HepG2 (cell line): ENCODE data around the gene DGUOK.

Source experiments
- CCAR2 ChIP-seq: fragments of 200-400 bp; formaldehyde crosslinking; optimal IDR thresholded peaks from 2 replicates; pipeline ENCODE3; 2018; ENCODE audit warnings: low read depth, mild to moderate bottlenecking, low read length, moderate library complexity
- CTCF ChIP-seq: sonication (generic); formaldehyde crosslinking; IDR thresholded peaks from 2 replicates; pipeline ENCODE4 v1.5.0; 2020; ENCODE audit warnings: mild to moderate bottlenecking, missing genetic modification reagents, moderate library complexity
- EP300 ChIP-seq, 3 experiments: sonication (generic) in 1 of 3; formaldehyde crosslinking in 1 of 3; IDR thresholded peaks; 2 replicates each; pipeline versions ENCODE4 v1.5.1 to v1.6.1; 2011 to 2020; ENCODE audit warnings: low read depth in 2 of 3, low read length in 2 of 3, borderline replicate concordance in 1 of 3, improper control_type of control experiment in 1 of 3, mild to moderate bottlenecking in 1 of 3, missing genetic modification reagents in 1 of 3, moderate library complexity in 1 of 3
- ESRRA ChIP-seq: sonication (generic); formaldehyde crosslinking; IDR thresholded peaks from 2 replicates; pipeline ENCODE4 v1.5.1; 2020; ENCODE audit warnings: mild to moderate bottlenecking, low read depth, missing genetic modification reagents
- GTF2F1 ChIP-seq: fragments of 150-350 bp; IDR thresholded peaks from 2 replicates; pipeline ENCODE4 v1.6.1; 2014; ENCODE audit warnings: low read length
- TCF7L2 ChIP-seq: IDR thresholded peaks from 2 replicates; pipeline ENCODE4 v1.6.1; 2011; ENCODE audit warnings: mild to moderate bottlenecking, low read depth, low read length, moderate library complexity
- YY1 ChIP-seq: IDR thresholded peaks from 2 replicates; pipeline ENCODE4 v1.6.1; 2011; ENCODE audit warnings: low read length, low read depth, moderate library complexity, mild to moderate bottlenecking; ENCODE audit not compliant: insufficient read depth, insufficient replicate concordance
- ZFP82 ChIP-seq: sonication (generic); formaldehyde crosslinking; IDR thresholded peaks from 2 replicates; pipeline ENCODE4 v1.5.1; 2020; ENCODE audit warnings: mild to moderate bottlenecking, missing genetic modification reagents, borderline replicate concordance
- ZNF512 ChIP-seq: sonication (generic); formaldehyde crosslinking; IDR thresholded peaks from 2 replicates; pipeline ENCODE4 v1.4.0; 2020; ENCODE audit warnings: mild to moderate bottlenecking, missing genetic modification reagents
- ZNF563 ChIP-seq: sonication (generic); formaldehyde crosslinking; IDR thresholded peaks from 2 replicates; pipeline ENCODE4 v1.8.0; 2022; ENCODE audit warnings: mild to moderate bottlenecking, moderate library complexity, missing genetic modification reagents
- ZNF616 ChIP-seq: sonication (generic); formaldehyde crosslinking; IDR thresholded peaks from 2 replicates; pipeline ENCODE4 v1.5.0; 2020; ENCODE audit warnings: low read depth, mild to moderate bottlenecking, missing genetic modification reagents
- ZNF660 ChIP-seq: sonication (generic); formaldehyde crosslinking; IDR thresholded peaks from 2 replicates; pipeline ENCODE4 v1.5.1; 2020; ENCODE audit warnings: mild to moderate bottlenecking, low read depth, missing genetic modification reagents, borderline replicate concordance

- TF ChIP-seq ESRRA (no peak; the same call in 1 of the 2 replicates), ZNF616 (CRISPR knock-in tag) (no peak), ZNF512 (CRISPR knock-in tag) (no peak), CCAR2 (no peak), ZNF563 (CRISPR knock-in tag) (peak; percentile 87; the same call in 1 of the 2 replicates), CTCF (no peak), ZFP82 (CRISPR knock-in tag) (peak; percentile 71; the same call in 1 of the 2 replicates), EP300 (IDR thresholded peaks at IDR 0.05; ENCODE audit: low read depth in 2 of 2, low read length in 2 of 2) (peak; percentile 49 to 64; a peak in 2 of 4 replicates), EP300 (CRISPR knock-in tag; IDR thresholded peaks at IDR 0.05; ENCODE audit: borderline replicate concordance) (peak; percentile 55), TCF7L2 (no peak), GTF2F1 (no peak; the same call in 1 of the 2 replicates), ZNF660 (peak; percentile 65; the same call in 1 of the 2 replicates), YY1 (peak; percentile 78)
These were observed at the start of gene DGUOK for GRCh38 chr2:73926493-73927327.
